GM12801 (cell line): Measurements from ENCODE around the gene MVB12B.

Experiments
- CTCF ChIP-seq: IDR thresholded peaks from one replicate; pipeline ENCODE4 v1.5.1; 2011; ENCODE audit warnings: control low read depth; ENCODE audit not compliant: insufficient read length; ENCODE audit errors: extremely low read depth

MVB12B gene

GRCh38 chr9:126474786-126475485 lies 148.3 kb downstream of the MVB12B start:
- TF ChIP-seq CTCF: no peak

- TF ChIP-seq CTCF: no peak
These were observed 149.4 kb downstream of the MVB12B start for GRCh38 chr9:126475933-126476555.

- no peak for TF ChIP-seq CTCF
These were observed 151.8 kb downstream of the MVB12B start for GRCh38 chr9:126478216-126478981.

GRCh38 chr9:126479515-126479914 lies 152.9 kb downstream of the MVB12B start:
- no peak for TF ChIP-seq CTCF

- no peak for TF ChIP-seq CTCF
These were observed 154.2 kb downstream of the MVB12B start for GRCh38 chr9:126480813-126481212.

GRCh38 chr9:126481862-126482261 lies 155.2 kb downstream of the MVB12B start:
- TF ChIP-seq CTCF: no peak

DNA sequence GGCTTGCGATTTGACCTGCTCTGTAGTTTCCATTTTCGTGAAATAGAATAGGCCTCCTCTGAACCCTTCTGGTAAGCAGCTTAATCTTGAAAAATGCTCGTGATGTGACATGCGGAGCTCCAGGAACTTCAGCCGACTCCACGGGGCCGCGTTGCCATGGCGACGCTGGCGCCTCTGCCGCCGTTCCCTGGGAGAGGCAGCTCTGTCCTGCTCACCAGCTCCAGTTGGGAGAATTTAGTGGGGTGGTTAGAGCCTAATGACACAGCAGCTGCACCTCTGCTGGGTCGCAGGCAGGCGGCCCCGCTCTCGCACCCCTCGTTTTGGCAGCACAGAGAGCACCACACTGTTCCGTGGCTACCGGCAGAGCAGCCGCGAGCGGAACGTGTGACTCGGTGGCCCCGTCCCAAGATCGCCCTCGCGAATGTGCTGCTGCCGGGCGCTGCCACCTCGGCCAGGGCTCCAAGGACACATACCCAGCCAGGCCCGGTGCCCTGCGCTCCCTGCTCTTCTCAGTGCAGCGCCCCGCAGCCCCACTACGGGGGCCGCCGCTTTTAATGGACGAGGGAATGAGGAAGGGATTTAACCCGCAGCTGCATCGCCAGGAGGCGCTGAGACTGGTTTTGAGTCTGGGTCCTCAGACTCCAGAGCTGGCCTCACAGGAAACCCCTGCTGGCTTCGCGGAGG lies 155.9 kb downstream of the MVB12B start:
- TF ChIP-seq CTCF: no peak
